Measurements from ENCODE around the gene IL9. TPM values are rescaled to one million over a fixed set of nuclear protein-coding genes. Genes with fewer than 3 reads are reported as not detected.

The IL9 gene
- total and polyA plus RNA-seq, 2 of the 4 experiments (the other 2 are of a cell fraction): not detected

DNA sequence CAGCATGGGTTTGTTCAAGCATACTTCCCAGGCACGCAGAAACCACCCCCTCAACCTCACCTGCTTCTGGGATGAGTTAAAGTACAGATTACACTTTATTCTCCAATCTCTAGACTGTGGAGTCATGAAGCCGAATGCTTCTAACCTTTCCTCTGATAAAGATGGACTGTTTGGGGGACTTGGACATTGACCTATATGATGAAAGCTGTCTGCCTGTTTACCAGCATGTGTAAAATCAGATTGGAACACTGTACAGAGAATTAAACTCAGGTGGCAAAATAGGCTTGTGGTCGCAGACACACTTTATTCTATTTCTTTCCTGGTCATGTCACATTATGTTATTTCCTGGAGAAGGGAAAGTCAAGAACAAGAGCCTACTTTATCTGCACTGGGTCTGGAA is 25.7 kb downstream of the IL9 start:
- no peak overlapping the region for H3K14ac ChIP-seq (replicated peaks; ENCODE audit: low read depth, low read length)
- no peak overlapping the region for H3K27ac ChIP-seq (ENCODE audit: insufficient read depth, low read length)
- ChIA-PET CTCF (no interaction called here), POLR2A (ENCODE audit: unreplicated experiment) (no interaction called here)
- no peak overlapping the region for H4K5ac ChIP-seq (ENCODE audit: low read depth, low read length)
- H3K56ac ChIP-seq (ENCODE audit: extremely low read depth, insufficient read depth, low read length): no peak overlapping the region
- dilution Hi-C loops (cut with HindIII; ENCODE audit: low sequenced_read_pairs, unreplicated experiment): no loop called here
- H3K9ac ChIP-seq (ENCODE audit: low read depth, low read length): no peak overlapping the region
- DNase-seq (no peak), ATAC-seq (ENCODE audit: low read depth) (no peak)
- no peak overlapping the region for H3K4ac ChIP-seq (ENCODE audit: low read depth, low read length)
- H4K91ac ChIP-seq (ENCODE audit: insufficient read depth, low read depth, low read length): no peak overlapping the region
- H2BK15ac ChIP-seq (ENCODE audit: low read depth, low read length): no peak overlapping the region
- in situ Hi-C loops (cut with MboI; ENCODE audit: low sequenced_read_pairs): no loop called here
- H2AK5ac ChIP-seq (ENCODE audit: low read depth, low read length): no peak overlapping the region
- peaks cover 11% of the 10 kb centered on the region for H3K27me3 ChIP-seq (ENCODE audit: control insufficient read depth, insufficient read depth, low read length)
- H3K79me1 ChIP-seq (ENCODE audit: low read depth in 1 of 2, low read length in 2 of 2): no peaks in the 10 kb centered on the region
- H4K8ac ChIP-seq (ENCODE audit: low read depth in 2 of 2, low read length in 2 of 2): no peak overlapping the region
- H4K20me1 ChIP-seq (ENCODE audit: insufficient read depth, low read length): no peaks in the 10 kb centered on the region
- no CpG with 5 or more reads among the region's 3 CpGs for WGBS, 2 experiments (ENCODE audit: extremely low coverage in 2 of 2, insufficient read length in 1 of 2)
- no peaks in the 10 kb centered on the region for H3K9me3 ChIP-seq (ENCODE audit: control insufficient read depth, insufficient read depth, low read length)
- no peak overlapping the region for H2BK120ac ChIP-seq (ENCODE audit: low read depth, low read length)
- H3K4me2 ChIP-seq (ENCODE audit: low read depth, low read length): no peak overlapping the region
- no peak overlapping the region for H2BK5ac ChIP-seq (ENCODE audit: low read depth, low read length, poor library complexity, severe bottlenecking)
- H3K4me1 ChIP-seq (ENCODE audit: control insufficient read depth, insufficient read depth, low read length): no peaks in the 10 kb centered on the region
- H2AFZ ChIP-seq (replicated peaks; ENCODE audit: low read length, poor library complexity): no peak overlapping the region
- no peak overlapping the region for H3K23ac ChIP-seq (ENCODE audit: low read depth, low read length)
- no peak overlapping the region for H3K4me3 ChIP-seq (ENCODE audit: insufficient read depth, low read depth, low read length)
- intact Hi-C loops (cut with micrococcal nuclease): no loop called here
- H2BK20ac ChIP-seq (ENCODE audit: low read depth, low read length): no peak overlapping the region
- no peaks in the 10 kb centered on the region for H3K36me3 ChIP-seq (ENCODE audit: control insufficient read depth, insufficient read depth, low read length)
- H3K18ac ChIP-seq (ENCODE audit: low read depth, low read length): no peak overlapping the region
- no peak for TF ChIP-seq RFX5 (IDR thresholded peaks at IDR 0.05; ENCODE audit: low read depth, low read length)
- TF ChIP-seq MAFK (IDR thresholded peaks at IDR 0.05; ENCODE audit: low read depth, low read length): no peak
- no peak for TF ChIP-seq RCOR1 (IDR thresholded peaks at IDR 0.05; ENCODE audit: insufficient replicate concordance, low read length)
- no peak for TF ChIP-seq CEBPB (IDR thresholded peaks at IDR 0.05; ENCODE audit: low read depth, low read length)
- no peak for TF ChIP-seq MAZ (IDR thresholded peaks at IDR 0.05; ENCODE audit: borderline replicate concordance, low read depth, low read length)
- TF ChIP-seq RAD21 (IDR thresholded peaks at IDR 0.05; ENCODE audit: low read length): no peak
- no peak for TF ChIP-seq FOS (IDR thresholded peaks at IDR 0.05; ENCODE audit: low read depth, low read length)
- TF ChIP-seq BHLHE40 (IDR thresholded peaks at IDR 0.05; ENCODE audit: low read depth, low read length): no peak
- TF ChIP-seq CHD1 (IDR thresholded peaks at IDR 0.05; ENCODE audit: low read depth, low read length): no peak
- TF ChIP-seq SMC3 (IDR thresholded peaks at IDR 0.05; ENCODE audit: low read depth, low read length): no peak
- TF ChIP-seq, protein P1, sequence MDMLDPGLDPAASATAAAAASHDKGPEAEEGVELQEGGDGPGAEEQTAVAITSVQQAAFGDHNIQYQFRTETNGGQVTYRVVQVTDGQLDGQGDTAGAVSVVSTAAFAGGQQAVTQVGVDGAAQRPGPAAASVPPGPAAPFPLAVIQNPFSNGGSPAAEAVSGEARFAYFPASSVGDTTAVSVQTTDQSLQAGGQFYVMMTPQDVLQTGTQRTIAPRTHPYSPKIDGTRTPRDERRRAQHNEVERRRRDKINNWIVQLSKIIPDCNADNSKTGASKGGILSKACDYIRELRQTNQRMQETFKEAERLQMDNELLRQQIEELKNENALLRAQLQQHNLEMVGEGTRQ (IDR thresholded peaks at IDR 0.05; ENCODE audit: low read depth, low read length): no peak
- TF ChIP-seq NFE2L2 (IDR thresholded peaks at IDR 0.05; ENCODE audit: low read depth, low read length): no peak
- TF ChIP-seq POLR2A (IDR thresholded peaks at IDR 0.05; ENCODE audit: low read depth, low read length): no peak
- H3K9me1 ChIP-seq (ENCODE audit: insufficient read depth, low read length): no peaks in the 10 kb centered on the region
- no peak overlapping the region for H2AK9ac ChIP-seq (replicated peaks; ENCODE audit: low read depth, low read length, poor library complexity)
- no TSS peak for BruUV-seq (replicated peaks)

Data from IMR-90 (cell line).